HepG2 (cell line): ENCODE results near the gene ZNF763. TPM values are rescaled to one million over a fixed set of nuclear protein-coding genes. Genes with fewer than 3 reads are reported as not detected.

Source experiments
- FOXJ3 ChIP-seq: sonication (generic); formaldehyde crosslinking; IDR thresholded peaks from 2 replicates; pipeline ENCODE4 v1.4.0; 2020; ENCODE audit warnings: missing genetic modification reagents, mild to moderate bottlenecking, borderline replicate concordance
- FOXK1 ChIP-seq: sonication (generic); formaldehyde crosslinking; IDR thresholded peaks from 2 replicates; pipeline ENCODE4 v1.4.0; 2020; ENCODE audit warnings: low read depth, missing genetic modification reagents, borderline replicate concordance
- GZF1 ChIP-seq: sonication (generic); formaldehyde crosslinking; IDR thresholded peaks from 2 replicates; pipeline ENCODE4 v1.5.1; 2020; ENCODE audit warnings: mild to moderate bottlenecking, missing genetic modification reagents
- HMGA1 ChIP-seq: sonication (generic); formaldehyde crosslinking; conservative IDR thresholded peaks from 2 replicates; pipeline ENCODE4 v1.4.0; 2020; ENCODE audit warnings: missing genetic modification reagents
- MAZ ChIP-seq, 2 experiments: sonication (generic) in 1 of 2; formaldehyde crosslinking in 1 of 2; IDR thresholded peaks; 2 replicates each; pipeline versions ENCODE4 v1.5.0 to v1.6.1; 2012 to 2020; ENCODE audit warnings: low read depth in 2 of 2, mild to moderate bottlenecking in 2 of 2, borderline replicate concordance in 1 of 2, improper control_type of control experiment in 1 of 2, low read length in 1 of 2, missing genetic modification reagents in 1 of 2, moderate library complexity in 1 of 2
- MBD4 ChIP-seq: IDR thresholded peaks from 2 replicates; pipeline ENCODE4 v1.6.1; 2012; ENCODE audit warnings: low read length, inconsistent platforms, borderline replicate concordance
- NFKB2 ChIP-seq: sonication (generic); formaldehyde crosslinking; IDR thresholded peaks from 2 replicates; pipeline ENCODE4 v1.4.0; 2020; ENCODE audit warnings: missing genetic modification reagents, borderline replicate concordance
- SIN3B ChIP-seq: fragments of 150-350 bp; IDR thresholded peaks from 2 replicates; pipeline ENCODE4 v1.6.1; 2014; ENCODE audit warnings: low read length
- SMC3 ChIP-seq: IDR thresholded peaks from 2 replicates; pipeline ENCODE4 v1.6.1; 2011; ENCODE audit warnings: low read length, improper control_type of control experiment
- STAT5B ChIP-seq: sonication (generic); formaldehyde crosslinking; IDR thresholded peaks from 2 replicates; pipeline ENCODE4 v1.4.0; 2020; ENCODE audit warnings: missing genetic modification reagents
- ZFP36L1 ChIP-seq: sonication (generic); formaldehyde crosslinking; IDR thresholded peaks from 2 replicates; pipeline ENCODE4 v1.8.0; 2022; ENCODE audit warnings: mild to moderate bottlenecking, missing genetic modification reagents, moderate library complexity
- ZNF737 ChIP-seq: sonication (generic); formaldehyde crosslinking; IDR thresholded peaks from 2 replicates; pipeline ENCODE4 v1.5.0; 2020; ENCODE audit warnings: missing genetic modification reagents, mild to moderate bottlenecking, borderline replicate concordance
- ZNF83 ChIP-seq: sonication (generic); formaldehyde crosslinking; IDR thresholded peaks from 2 replicates; pipeline ENCODE4 v1.4.0; 2020; ENCODE audit warnings: missing genetic modification reagents, mild to moderate bottlenecking, borderline replicate concordance
- polyA plus RNA-seq, 8 experiments: library from polyadenylated mRNA; depleted of rRNA in 3 of 8; stranded (reverse) in 7 of 8; unstranded in 1 of 8; fragments of >200 nt; fragmentation: Illumina TruSeq in 4 of 8; extraction: Trizol in 4 of 8; gene quantifications; 2 replicates each; pipeline versions ENCODE4 v1.2.1 to v1.2.3, GENCODE V29; 2011 to 2016; ENCODE audit warnings: low read depth in 4 of 8, missing spikeins in 1 of 8, mixed read lengths in 1 of 8; ENCODE audit not compliant: insufficient read depth in 1 of 8
- total RNA-seq, 5 experiments: library from RNA; depleted of rRNA; stranded (reverse); fragments of >200 nt; fragmentation: Illumina TruSeq; extraction: Trizol; gene quantifications; 2 replicates each; pipeline ENCODE4 v1.2.3, GENCODE V29; 2016; ENCODE audit warnings: low read depth in 1 of 5
- TF ChIP-seq, protein P1 (sequence below): sonication (generic); formaldehyde crosslinking; IDR thresholded peaks from 2 replicates; pipeline ENCODE4 v1.4.0; 2020; ENCODE audit warnings: missing genetic modification reagents
- TF ChIP-seq, protein P2 (sequence below): fragments of 450-650 bp; IDR thresholded peaks from 2 replicates; pipeline ENCODE4 v1.6.1; 2016
- TF ChIP-seq, protein P3 (sequence below): sonication (generic); formaldehyde crosslinking; IDR thresholded peaks from 2 replicates; pipeline ENCODE4 v1.9.0; 2021; ENCODE audit warnings: missing genetic modification reagents, borderline replicate concordance
- TF ChIP-seq, protein P4 (sequence below): sonication (generic); formaldehyde crosslinking; IDR thresholded peaks from 2 replicates; pipeline ENCODE4 v1.4.0; 2020; ENCODE audit warnings: missing genetic modification reagents

ZNF763 gene
- total and polyA plus RNA-seq, 2 of the 13 experiments (the other 11 are each of a cell fraction or from before 2014, with no cell fraction given), result 0.08 to 0.42 TPM

DNA sequence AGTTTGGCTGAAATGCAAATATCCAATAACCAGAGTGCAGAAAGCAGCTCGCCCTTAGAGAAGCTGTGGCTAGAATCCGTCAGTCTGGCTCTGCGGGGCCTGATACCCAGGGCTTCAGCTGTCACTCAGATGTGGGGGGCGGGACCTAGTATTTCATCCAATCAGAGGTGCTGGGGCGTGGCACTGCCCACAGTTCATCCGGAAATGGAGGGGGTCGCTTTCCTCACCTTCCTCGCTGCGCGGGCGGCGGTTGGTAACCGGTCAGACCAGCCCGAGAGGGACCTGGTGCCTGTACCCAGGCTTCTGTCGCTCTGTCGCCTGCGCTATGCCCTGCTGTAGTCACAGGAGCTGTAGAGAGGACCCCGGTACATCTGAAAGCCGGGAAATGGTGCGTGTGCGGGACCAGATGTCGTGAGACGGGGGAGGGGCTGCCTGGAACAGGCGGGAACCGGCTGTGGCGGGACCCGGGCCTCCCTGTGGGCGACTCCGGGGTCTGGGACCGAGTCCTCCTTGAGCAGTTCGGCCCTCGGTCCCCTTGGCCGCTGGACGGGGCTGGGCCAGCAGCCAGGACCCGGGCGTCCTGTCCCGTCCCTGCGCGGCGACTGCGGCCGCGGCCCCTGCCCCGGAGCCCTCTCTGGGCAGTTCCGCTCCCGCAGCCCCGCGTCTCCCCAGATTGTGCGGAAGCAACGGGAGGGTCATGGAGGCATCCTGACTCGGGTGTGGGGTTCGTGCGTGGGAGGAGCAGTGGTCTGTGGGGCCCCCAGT is 39.8 kb upstream of the ZNF763 start, which contains the start of gene ZNF700 (continued):
- TF ChIP-seq, protein P1, sequence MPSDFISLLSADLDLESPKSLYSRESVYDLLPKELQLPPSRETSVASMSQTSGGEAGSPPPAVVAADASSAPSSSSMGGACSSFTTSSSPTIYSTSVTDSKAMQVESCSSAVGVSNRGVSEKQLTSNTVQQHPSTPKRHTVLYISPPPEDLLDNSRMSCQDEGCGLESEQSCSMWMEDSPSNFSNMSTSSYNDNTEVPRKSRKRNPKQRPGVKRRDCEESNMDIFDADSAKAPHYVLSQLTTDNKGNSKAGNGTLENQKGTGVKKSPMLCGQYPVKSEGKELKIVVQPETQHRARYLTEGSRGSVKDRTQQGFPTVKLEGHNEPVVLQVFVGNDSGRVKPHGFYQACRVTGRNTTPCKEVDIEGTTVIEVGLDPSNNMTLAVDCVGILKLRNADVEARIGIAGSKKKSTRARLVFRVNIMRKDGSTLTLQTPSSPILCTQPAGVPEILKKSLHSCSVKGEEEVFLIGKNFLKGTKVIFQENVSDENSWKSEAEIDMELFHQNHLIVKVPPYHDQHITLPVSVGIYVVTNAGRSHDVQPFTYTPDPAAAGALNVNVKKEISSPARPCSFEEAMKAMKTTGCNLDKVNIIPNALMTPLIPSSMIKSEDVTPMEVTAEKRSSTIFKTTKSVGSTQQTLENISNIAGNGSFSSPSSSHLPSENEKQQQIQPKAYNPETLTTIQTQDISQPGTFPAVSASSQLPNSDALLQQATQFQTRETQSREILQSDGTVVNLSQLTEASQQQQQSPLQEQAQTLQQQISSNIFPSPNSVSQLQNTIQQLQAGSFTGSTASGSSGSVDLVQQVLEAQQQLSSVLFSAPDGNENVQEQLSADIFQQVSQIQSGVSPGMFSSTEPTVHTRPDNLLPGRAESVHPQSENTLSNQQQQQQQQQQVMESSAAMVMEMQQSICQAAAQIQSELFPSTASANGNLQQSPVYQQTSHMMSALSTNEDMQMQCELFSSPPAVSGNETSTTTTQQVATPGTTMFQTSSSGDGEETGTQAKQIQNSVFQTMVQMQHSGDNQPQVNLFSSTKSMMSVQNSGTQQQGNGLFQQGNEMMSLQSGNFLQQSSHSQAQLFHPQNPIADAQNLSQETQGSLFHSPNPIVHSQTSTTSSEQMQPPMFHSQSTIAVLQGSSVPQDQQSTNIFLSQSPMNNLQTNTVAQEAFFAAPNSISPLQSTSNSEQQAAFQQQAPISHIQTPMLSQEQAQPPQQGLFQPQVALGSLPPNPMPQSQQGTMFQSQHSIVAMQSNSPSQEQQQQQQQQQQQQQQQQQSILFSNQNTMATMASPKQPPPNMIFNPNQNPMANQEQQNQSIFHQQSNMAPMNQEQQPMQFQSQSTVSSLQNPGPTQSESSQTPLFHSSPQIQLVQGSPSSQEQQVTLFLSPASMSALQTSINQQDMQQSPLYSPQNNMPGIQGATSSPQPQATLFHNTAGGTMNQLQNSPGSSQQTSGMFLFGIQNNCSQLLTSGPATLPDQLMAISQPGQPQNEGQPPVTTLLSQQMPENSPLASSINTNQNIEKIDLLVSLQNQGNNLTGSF (CRISPR knock-in tag), result no peak; the same call in 1 of the 2 replicates
- TF ChIP-seq SMC3, result no peak
- peak; percentile 60; the same call in 1 of the 2 replicates for TF ChIP-seq MAZ (IDR thresholded peaks at IDR 0.05; ENCODE audit: borderline replicate concordance, low read depth, low read length)
- TF ChIP-seq MAZ (CRISPR knock-in tag; IDR thresholded peaks at IDR 0.05; ENCODE audit: low read depth), result peak; percentile 70
- TF ChIP-seq, protein P2, sequence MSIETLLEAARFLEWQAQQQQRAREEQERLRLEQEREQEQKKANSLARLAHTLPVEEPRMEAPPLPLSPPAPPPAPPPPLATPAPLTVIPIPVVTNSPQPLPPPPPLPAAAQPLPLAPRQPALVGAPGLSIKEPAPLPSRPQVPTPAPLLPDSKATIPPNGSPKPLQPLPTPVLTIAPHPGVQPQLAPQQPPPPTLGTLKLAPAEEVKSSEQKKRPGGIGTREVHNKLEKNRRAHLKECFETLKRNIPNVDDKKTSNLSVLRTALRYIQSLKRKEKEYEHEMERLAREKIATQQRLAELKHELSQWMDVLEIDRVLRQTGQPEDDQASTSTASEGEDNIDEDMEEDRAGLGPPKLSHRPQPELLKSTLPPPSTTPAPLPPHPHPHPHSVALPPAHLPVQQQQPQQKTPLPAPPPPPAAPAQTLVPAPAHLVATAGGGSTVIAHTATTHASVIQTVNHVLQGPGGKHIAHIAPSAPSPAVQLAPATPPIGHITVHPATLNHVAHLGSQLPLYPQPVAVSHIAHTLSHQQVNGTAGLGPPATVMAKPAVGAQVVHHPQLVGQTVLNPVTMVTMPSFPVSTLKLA, result 0 out of 2 replicates have a peak, but pooled peaks have one; percentile 3
- TF ChIP-seq, protein P3, sequence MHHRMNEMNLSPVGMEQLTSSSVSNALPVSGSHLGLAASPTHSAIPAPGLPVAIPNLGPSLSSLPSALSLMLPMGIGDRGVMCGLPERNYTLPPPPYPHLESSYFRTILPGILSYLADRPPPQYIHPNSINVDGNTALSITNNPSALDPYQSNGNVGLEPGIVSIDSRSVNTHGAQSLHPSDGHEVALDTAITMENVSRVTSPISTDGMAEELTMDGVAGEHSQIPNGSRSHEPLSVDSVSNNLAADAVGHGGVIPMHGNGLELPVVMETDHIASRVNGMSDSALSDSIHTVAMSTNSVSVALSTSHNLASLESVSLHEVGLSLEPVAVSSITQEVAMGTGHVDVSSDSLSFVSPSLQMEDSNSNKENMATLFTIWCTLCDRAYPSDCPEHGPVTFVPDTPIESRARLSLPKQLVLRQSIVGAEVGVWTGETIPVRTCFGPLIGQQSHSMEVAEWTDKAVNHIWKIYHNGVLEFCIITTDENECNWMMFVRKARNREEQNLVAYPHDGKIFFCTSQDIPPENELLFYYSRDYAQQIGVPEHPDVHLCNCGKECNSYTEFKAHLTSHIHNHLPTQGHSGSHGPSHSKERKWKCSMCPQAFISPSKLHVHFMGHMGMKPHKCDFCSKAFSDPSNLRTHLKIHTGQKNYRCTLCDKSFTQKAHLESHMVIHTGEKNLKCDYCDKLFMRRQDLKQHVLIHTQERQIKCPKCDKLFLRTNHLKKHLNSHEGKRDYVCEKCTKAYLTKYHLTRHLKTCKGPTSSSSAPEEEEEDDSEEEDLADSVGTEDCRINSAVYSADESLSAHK (CRISPR knock-in tag), result 0 out of 2 replicates have a peak, but pooled peaks have one; percentile 18
- no peak for TF ChIP-seq ZNF737 (CRISPR knock-in tag)
- no peak for TF ChIP-seq FOXK1
- no peak; the same call in 1 of the 2 replicates for TF ChIP-seq ZNF83 (CRISPR knock-in tag)
- TF ChIP-seq NFKB2 (CRISPR knock-in tag), result peak; percentile 63; the same call in 1 of the 2 replicates
- TF ChIP-seq, protein P4, sequence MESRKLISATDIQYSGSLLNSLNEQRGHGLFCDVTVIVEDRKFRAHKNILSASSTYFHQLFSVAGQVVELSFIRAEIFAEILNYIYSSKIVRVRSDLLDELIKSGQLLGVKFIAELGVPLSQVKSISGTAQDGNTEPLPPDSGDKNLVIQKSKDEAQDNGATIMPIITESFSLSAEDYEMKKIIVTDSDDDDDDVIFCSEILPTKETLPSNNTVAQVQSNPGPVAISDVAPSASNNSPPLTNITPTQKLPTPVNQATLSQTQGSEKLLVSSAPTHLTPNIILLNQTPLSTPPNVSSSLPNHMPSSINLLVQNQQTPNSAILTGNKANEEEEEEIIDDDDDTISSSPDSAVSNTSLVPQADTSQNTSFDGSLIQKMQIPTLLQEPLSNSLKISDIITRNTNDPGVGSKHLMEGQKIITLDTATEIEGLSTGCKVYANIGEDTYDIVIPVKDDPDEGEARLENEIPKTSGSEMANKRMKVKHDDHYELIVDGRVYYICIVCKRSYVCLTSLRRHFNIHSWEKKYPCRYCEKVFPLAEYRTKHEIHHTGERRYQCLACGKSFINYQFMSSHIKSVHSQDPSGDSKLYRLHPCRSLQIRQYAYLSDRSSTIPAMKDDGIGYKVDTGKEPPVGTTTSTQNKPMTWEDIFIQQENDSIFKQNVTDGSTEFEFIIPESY (CRISPR knock-in tag), result no peak
- no peak for TF ChIP-seq STAT5B (CRISPR knock-in tag)
- no peak for TF ChIP-seq GZF1 (CRISPR knock-in tag)
- TF ChIP-seq MBD4, result no peak
- no peak for TF ChIP-seq SIN3B
- TF ChIP-seq ZFP36L1 (CRISPR knock-in tag), result peak; percentile 70; the same call in 1 of the 2 replicates
- TF ChIP-seq FOXJ3 (CRISPR knock-in tag), result no peak
- no peak for TF ChIP-seq HMGA1
